Measurements from ENCODE around the gene KCNG1. TPM values are rescaled to one million over a fixed set of nuclear protein-coding genes. Genes with fewer than 3 reads are reported as not detected.
A peak's percentile ranks its signal among the peaks of the same experiment; 100 is the strongest.

Gene KCNG1
- total and polyA plus RNA-seq, 2 of the 13 experiments (the other 11 are each of a cell fraction or from before 2014, with no cell fraction given): not detected

DNA sequence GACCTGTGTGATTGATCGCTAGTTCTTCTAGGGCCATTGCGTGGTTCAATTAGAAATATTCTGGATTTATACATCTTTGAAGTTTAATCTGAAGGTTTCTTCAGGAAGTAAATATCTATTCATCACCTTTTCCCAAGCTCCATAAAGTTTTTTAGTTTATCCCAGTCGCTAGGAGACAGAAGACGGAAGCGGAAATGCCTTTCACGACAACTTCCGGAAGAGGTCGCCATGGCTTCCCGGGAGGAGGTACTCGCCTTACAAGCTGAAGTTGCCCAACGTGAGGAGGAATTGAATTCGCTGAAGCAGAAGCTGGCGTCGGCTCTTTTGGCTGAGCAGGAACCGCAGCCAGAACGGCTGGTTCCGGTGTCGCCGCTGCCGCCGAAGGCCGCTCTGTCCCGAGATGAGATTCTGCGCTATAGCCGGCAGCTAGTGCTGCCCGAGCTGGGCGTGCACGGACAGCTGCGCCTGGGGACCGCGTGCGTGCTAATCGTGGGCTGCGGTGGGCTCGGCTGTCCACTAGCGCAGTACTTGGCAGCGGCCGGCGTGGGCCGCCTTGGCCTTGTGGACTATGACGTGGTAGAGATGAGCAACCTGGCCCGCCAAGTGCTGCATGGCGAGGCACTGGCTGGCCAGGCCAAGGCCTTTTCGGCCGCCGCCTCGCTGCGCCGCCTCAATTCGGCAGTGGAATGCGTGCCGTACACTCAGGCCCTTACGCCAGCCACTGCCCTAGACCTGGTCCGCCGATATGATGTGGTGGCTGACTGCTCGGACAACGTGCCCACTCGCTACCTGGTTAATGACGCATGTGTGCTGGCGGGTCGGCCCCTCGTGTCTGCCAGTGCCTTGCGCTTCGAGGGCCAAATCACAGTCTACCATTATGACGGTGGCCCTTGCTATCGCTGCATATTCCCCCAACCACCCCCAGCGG lies 64.0 kb downstream of the KCNG1 start, which contains the start of gene MOCS3 (continued):
- TF ChIP-seq, protein P1, sequence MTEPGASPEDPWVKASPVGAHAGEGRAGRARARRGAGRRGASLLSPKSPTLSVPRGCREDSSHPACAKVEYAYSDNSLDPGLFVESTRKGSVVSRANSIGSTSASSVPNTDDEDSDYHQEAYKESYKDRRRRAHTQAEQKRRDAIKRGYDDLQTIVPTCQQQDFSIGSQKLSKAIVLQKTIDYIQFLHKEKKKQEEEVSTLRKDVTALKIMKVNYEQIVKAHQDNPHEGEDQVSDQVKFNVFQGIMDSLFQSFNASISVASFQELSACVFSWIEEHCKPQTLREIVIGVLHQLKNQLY (CRISPR knock-in tag; IDR thresholded peaks at IDR 0.05): no peak
- TF ChIP-seq ZNF30 (CRISPR knock-in tag; IDR thresholded peaks at IDR 0.05) (0 out of 2 replicates have a peak, but pooled peaks have one; percentile 15), HDAC1 (CRISPR knock-in tag; IDR thresholded peaks at IDR 0.05) (peak; percentile 90), NBN (conservative IDR thresholded peaks at IDR 0.05) (no peak), YEATS2 (CRISPR knock-in tag; IDR thresholded peaks at IDR 0.05; ENCODE audit: borderline replicate concordance) (no peak; the same call in 1 of the 2 replicates), MLLT10 (CRISPR knock-in tag; IDR thresholded peaks at IDR 0.05) (0 out of 2 replicates have a peak, but pooled peaks have one; percentile 13), MAFF (IDR thresholded peaks at IDR 0.05; ENCODE audit: low read depth, low read length) (no peak), IKZF1 (IDR thresholded peaks at IDR 0.05) (no peak), NFIC (IDR thresholded peaks at IDR 0.05; ENCODE audit: low read length) (peak; percentile 82), BORCS8-MEF2B (CRISPR knock-in tag; IDR thresholded peaks at IDR 0.05) (no peak), ZNF816 (CRISPR knock-in tag; IDR thresholded peaks at IDR 0.05; ENCODE audit: borderline replicate concordance) (no peak), TGIF2 (CRISPR knock-in tag; IDR thresholded peaks at IDR 0.05) (peak; percentile 6; the same call in 1 of the 2 replicates), RBFOX2 (IDR thresholded peaks at IDR 0.05; ENCODE audit: low read depth, low read length) (peak; percentile 90), SMC3 (IDR thresholded peaks at IDR 0.05; ENCODE audit: low read length) (no peak), ZNF629 (CRISPR knock-in tag; conservative IDR thresholded peaks at IDR 0.05) (no peak; the same call in none of the 2 replicates), PAWR (CRISPR knock-in tag; IDR thresholded peaks at IDR 0.05; ENCODE audit: borderline replicate concordance) (peak; percentile 19; the same call in 1 of the 2 replicates), HMGA1 (CRISPR knock-in tag; conservative IDR thresholded peaks at IDR 0.05) (no peak), XRCC5 (optimal IDR thresholded peaks at IDR 0.05; ENCODE audit: low read length) (no peak)
- TF ChIP-seq, protein P2, sequence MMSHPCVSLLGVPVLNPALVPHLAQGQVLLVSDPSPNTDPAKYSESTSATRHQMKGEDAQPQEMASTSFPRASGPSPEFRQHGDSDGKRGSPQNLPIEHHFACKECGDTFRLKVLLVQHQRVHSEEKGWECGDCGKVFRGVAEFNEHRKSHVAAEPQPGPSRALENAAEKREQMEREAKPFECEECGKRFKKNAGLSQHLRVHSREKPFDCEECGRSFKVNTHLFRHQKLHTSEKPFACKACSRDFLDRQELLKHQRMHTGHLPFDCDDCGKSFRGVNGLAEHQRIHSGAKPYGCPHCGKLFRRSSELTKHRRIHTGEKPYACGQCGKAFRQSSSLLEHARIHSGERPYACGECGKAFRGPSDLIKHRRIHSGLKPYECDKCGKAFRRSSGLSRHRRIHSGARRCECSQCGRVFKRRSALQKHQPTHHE (CRISPR knock-in tag; IDR thresholded peaks at IDR 0.05; ENCODE audit: borderline replicate concordance): peak; percentile 87
- TF ChIP-seq, protein P3, sequence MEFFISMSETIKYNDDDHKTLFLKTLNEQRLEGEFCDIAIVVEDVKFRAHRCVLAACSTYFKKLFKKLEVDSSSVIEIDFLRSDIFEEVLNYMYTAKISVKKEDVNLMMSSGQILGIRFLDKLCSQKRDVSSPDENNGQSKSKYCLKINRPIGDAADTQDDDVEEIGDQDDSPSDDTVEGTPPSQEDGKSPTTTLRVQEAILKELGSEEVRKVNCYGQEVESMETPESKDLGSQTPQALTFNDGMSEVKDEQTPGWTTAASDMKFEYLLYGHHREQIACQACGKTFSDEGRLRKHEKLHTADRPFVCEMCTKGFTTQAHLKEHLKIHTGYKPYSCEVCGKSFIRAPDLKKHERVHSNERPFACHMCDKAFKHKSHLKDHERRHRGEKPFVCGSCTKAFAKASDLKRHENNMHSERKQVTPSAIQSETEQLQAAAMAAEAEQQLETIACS (CRISPR knock-in tag; IDR thresholded peaks at IDR 0.05): peak; percentile 37
- TF ChIP-seq, protein P4, sequence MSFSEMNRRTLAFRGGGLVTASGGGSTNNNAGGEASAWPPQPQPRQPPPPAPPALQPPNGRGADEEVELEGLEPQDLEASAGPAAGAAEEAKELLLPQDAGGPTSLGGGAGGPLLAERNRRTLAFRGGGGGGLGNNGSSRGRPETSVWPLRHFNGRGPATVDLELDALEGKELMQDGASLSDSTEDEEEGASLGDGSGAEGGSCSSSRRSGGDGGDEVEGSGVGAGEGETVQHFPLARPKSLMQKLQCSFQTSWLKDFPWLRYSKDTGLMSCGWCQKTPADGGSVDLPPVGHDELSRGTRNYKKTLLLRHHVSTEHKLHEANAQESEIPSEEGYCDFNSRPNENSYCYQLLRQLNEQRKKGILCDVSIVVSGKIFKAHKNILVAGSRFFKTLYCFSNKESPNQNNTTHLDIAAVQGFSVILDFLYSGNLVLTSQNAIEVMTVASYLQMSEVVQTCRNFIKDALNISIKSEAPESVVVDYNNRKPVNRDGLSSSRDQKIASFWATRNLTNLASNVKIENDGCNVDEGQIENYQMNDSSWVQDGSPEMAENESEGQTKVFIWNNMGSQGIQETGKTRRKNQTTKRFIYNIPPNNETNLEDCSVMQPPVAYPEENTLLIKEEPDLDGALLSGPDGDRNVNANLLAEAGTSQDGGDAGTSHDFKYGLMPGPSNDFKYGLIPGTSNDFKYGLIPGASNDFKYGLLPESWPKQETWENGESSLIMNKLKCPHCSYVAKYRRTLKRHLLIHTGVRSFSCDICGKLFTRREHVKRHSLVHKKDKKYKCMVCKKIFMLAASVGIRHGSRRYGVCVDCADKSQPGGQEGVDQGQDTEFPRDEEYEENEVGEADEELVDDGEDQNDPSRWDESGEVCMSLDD (CRISPR knock-in tag; IDR thresholded peaks at IDR 0.05; ENCODE audit: borderline replicate concordance): peak; percentile 54; the same call in 1 of the 2 replicates
- TF ChIP-seq, protein P5, sequence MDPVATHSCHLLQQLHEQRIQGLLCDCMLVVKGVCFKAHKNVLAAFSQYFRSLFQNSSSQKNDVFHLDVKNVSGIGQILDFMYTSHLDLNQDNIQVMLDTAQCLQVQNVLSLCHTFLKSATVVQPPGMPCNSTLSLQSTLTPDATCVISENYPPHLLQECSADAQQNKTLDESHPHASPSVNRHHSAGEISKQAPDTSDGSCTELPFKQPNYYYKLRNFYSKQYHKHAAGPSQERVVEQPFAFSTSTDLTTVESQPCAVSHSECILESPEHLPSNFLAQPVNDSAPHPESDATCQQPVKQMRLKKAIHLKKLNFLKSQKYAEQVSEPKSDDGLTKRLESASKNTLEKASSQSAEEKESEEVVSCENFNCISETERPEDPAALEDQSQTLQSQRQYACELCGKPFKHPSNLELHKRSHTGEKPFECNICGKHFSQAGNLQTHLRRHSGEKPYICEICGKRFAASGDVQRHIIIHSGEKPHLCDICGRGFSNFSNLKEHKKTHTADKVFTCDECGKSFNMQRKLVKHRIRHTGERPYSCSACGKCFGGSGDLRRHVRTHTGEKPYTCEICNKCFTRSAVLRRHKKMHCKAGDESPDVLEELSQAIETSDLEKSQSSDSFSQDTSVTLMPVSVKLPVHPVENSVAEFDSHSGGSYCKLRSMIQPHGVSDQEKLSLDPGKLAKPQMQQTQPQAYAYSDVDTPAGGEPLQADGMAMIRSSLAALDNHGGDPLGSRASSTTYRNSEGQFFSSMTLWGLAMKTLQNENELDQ (CRISPR knock-in tag; IDR thresholded peaks at IDR 0.05; ENCODE audit: borderline replicate concordance): no peak
